ENCODE measurements around the gene C1QTNF8. TPM values are rescaled to one million over a fixed set of nuclear protein-coding genes. Genes with fewer than 3 reads are reported as not detected.

C1QTNF8 gene
- total RNA-seq, 2 experiments from 2014 or later: not detected

GRCh38 chr16:1069154-1069553 lies 26.9 kb downstream of the C1QTNF8 start:
- no peak overlapping the region for H3K4me2 ChIP-seq (ENCODE audit: low read length)
- H3K4me3 ChIP-seq (ENCODE audit: low read depth, low read length, poor library complexity, severe bottlenecking): no peak overlapping the region
- H3K9me2 ChIP-seq (ENCODE audit: insufficient read depth, low read length): no peaks in the 10 kb centered on the region
- H4K20me1 ChIP-seq (ENCODE audit: insufficient read depth, low read length): no peaks in the 10 kb centered on the region
- H3K9me3 ChIP-seq (ENCODE audit: low read length): no peaks in the 10 kb centered on the region
- ChIA-PET POLR2A (no interaction called here), CTCF (ENCODE audit: unreplicated experiment) (no interaction called here)
- H2AFZ ChIP-seq (ENCODE audit: low read length): no peak overlapping the region
- no peak for TF ChIP-seq CTCF (conservative IDR thresholded peaks at IDR 0.05; ENCODE audit: low read length)
- no peak for TF ChIP-seq EZH2phosphoT487 (IDR thresholded peaks at IDR 0.05; ENCODE audit: borderline replicate concordance, low read depth, low read length)
- DNase-seq (ENCODE audit: low spot score): no peak
- no peaks in the 10 kb centered on the region for H3K79me2 ChIP-seq (ENCODE audit: insufficient read depth, low read depth, low read length)
- no TSS peak for BruUV-seq (replicated peaks)
- H3K27ac ChIP-seq (ENCODE audit: low read depth, low read length, poor library complexity, severe bottlenecking): no peak overlapping the region
- H3K4me1 ChIP-seq (ENCODE audit: insufficient read depth, low read length, poor library complexity, severe bottlenecking): no peaks in the 10 kb centered on the region
- intact Hi-C loops (cut with micrococcal nuclease; ENCODE audit: unreplicated experiment): no loop called here
- H3K36me3 ChIP-seq (ENCODE audit: insufficient read depth, low read length): no peaks in the 10 kb centered on the region

GRCh38 chr16:1068451-1068850 lies 27.6 kb downstream of the C1QTNF8 start:
- Histone ChIP-seq H4K20me1 (ENCODE audit: insufficient read depth, low read length) (no peaks in the 10 kb centered on the region), H3K9me2 (ENCODE audit: insufficient read depth, low read length) (no peaks in the 10 kb centered on the region), H3K4me3 (ENCODE audit: low read depth, low read length, poor library complexity, severe bottlenecking) (no peak overlapping the region), H3K79me2 (ENCODE audit: insufficient read depth, low read depth, low read length) (no peaks in the 10 kb centered on the region), H3K4me1 (ENCODE audit: insufficient read depth, low read length, poor library complexity, severe bottlenecking) (no peaks in the 10 kb centered on the region), H3K4me2 (ENCODE audit: low read length) (no peak overlapping the region), H3K27ac (ENCODE audit: low read depth, low read length, poor library complexity, severe bottlenecking) (no peak overlapping the region), H3K36me3 (ENCODE audit: insufficient read depth, low read length) (no peaks in the 10 kb centered on the region), H2AFZ (ENCODE audit: low read length) (no peak overlapping the region), H3K9me3 (ENCODE audit: low read length) (no peaks in the 10 kb centered on the region)
- no TSS peak for BruUV-seq (replicated peaks)
- ChIA-PET CTCF (ENCODE audit: unreplicated experiment) (no interaction called here), POLR2A (no interaction called here)
- intact Hi-C loops (cut with micrococcal nuclease; ENCODE audit: unreplicated experiment): no loop called here
- TF ChIP-seq EZH2phosphoT487 (IDR thresholded peaks at IDR 0.05; ENCODE audit: borderline replicate concordance, low read depth, low read length) (no peak), CTCF (conservative IDR thresholded peaks at IDR 0.05; ENCODE audit: low read length) (no peak)
- no peak for DNase-seq (ENCODE audit: low spot score)

GRCh38 chr16:1067629-1068028 lies 28.4 kb downstream of the C1QTNF8 start:
- no peaks in the 10 kb centered on the region for H3K4me1 ChIP-seq (ENCODE audit: insufficient read depth, low read length, poor library complexity, severe bottlenecking)
- H3K36me3 ChIP-seq (ENCODE audit: insufficient read depth, low read length): no peaks in the 10 kb centered on the region
- no peak for DNase-seq (ENCODE audit: low spot score)
- H3K9me3 ChIP-seq (ENCODE audit: low read length): no peaks in the 10 kb centered on the region
- no TSS peak for BruUV-seq (replicated peaks)
- CTCF ChIA-PET (ENCODE audit: unreplicated experiment): no interaction called here
- no peaks in the 10 kb centered on the region for H4K20me1 ChIP-seq (ENCODE audit: insufficient read depth, low read length)
- POLR2A ChIA-PET: no interaction called here
- no peaks in the 10 kb centered on the region for H3K79me2 ChIP-seq (ENCODE audit: insufficient read depth, low read depth, low read length)
- no peak overlapping the region for H3K27ac ChIP-seq (ENCODE audit: low read depth, low read length, poor library complexity, severe bottlenecking)
- H2AFZ ChIP-seq (ENCODE audit: low read length): no peak overlapping the region
- no peak overlapping the region for H3K4me3 ChIP-seq (ENCODE audit: low read depth, low read length, poor library complexity, severe bottlenecking)
- no peak for TF ChIP-seq EZH2phosphoT487 (IDR thresholded peaks at IDR 0.05; ENCODE audit: borderline replicate concordance, low read depth, low read length)
- TF ChIP-seq CTCF (conservative IDR thresholded peaks at IDR 0.05; ENCODE audit: low read length): no peak
- intact Hi-C loops (cut with micrococcal nuclease; ENCODE audit: unreplicated experiment): no loop called here
- H3K9me2 ChIP-seq (ENCODE audit: insufficient read depth, low read length): no peaks in the 10 kb centered on the region
- no peak overlapping the region for H3K4me2 ChIP-seq (ENCODE audit: low read length)
